Superior temporal gyrus (tissue), 1 donor: ENCODE data around the gene NLRX1.
"Not testable (repeated sequence)": the region's sequence is repeated elsewhere in the genome, so short reads cannot be mapped to it uniquely, and the experiment has no call there.

Experiments
- DNase-seq: peaks from one replicate; pipeline ENCODE4 v3.0.0-alpha.2; 2016; ENCODE audit errors: extremely low spot score

The NLRX1 gene

DNA sequence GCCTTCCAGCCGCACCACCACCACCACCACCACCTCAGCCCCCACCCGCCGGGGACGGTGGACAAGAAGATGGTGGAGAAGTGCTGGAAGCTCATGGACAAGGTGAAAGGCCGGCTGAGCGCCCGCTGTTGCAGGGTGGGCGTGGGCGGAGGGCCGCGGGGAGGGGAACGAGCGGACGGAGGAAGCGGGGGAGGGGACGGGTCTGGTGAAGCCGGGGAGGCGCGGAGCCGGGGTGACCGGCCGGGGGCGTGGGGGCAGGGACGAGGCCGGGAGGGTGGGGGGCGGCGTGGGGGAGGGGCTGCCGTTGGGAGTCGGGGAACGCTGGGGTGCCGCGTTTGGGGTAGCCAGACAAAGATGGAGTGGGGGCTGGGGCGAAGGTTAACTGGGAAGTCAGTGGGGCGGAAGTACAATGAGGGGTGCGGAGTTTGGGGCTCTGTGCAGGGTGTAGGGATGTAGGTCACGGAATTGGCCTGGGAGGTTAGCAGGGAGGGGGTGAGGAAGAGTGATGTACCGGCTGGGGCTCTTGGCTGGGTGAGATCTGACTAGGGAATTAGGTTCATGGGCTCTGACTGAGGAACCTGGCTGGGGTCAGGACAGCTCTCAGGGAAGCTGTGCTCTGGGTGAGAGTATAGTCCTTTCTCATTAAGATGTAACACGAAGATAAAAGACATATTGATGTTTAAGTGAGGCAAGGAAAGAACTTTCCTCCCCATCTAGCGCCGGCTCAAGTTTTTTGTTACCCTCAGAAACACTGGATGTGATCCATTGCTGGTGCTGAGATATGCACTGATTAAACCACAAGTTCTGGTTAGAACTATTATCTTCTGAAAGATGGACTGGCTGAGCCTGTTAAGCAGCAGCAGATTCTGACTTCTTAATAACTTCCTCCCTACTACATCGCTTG, 38.2 kb downstream of the NLRX1 start:
- peak; percentile 35 for DNase-seq

DNA sequence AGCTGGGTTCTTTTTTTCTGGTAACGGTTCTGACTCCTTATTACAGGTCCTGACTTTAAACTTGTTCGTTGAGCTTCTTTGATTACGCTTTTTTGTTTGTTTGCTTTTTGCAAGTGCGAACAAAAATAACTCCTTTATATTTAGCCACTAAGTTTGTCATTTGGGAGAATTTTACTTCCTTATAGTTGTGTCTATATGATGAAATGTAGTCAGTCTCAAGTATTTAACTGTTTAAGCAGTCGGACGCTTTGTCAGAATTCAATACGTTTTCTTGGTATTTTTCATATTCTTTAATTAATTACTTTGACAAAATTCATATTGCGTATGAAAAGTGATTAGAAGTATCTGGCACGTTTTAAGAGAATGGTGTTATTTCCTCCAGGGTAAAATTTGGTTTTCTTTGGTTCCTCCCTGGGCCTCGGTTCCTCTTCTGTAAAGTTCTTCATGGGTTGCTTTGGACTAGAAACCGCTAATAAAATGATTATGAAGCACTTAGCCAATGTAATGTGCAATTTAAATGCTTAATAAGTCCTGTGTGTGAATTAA, 39.0 kb downstream of the NLRX1 start:
- no peak for DNase-seq

GRCh38 chr11:119209186-119209585, 40.7 kb downstream of the NLRX1 start:
- no peak for DNase-seq

GRCh38 chr11:119210050-119210449, 41.5 kb downstream of the NLRX1 start:
- no peak for DNase-seq

DNA sequence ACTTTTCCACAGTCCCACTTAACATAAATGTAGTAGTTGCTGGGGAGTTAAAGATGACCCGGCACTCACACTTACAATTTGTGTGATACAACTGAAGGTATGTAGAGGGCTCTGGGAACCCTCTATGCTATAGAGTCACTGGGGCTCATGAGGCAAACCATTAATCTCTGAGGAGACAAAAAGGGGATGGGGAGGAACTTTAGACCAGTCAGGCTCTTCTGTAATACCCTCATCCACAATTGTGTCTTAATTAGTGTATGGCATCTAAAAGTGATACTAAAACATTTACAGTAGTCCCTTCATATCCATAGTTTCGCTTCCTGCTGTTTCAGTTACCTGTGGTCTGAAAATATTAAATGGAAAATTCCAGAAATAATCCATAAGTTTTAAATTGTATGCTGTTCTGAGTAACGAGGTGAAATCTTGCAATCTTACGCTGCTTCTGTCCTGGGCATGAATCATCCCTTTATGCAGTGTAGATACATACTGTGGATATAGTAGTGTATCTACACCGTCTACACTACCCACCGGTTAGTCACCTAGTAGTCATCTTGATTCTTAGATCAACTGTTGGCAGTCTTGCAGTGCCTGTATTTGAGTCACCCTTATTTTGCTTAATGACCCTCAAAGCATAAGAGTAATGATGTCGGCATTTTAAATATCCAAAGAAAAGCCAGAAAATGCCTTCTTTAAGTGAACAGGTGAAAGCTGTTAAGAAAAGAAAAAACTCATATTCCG, 49.8 kb downstream of the NLRX1 start:
- DNase-seq: no peak

DNA sequence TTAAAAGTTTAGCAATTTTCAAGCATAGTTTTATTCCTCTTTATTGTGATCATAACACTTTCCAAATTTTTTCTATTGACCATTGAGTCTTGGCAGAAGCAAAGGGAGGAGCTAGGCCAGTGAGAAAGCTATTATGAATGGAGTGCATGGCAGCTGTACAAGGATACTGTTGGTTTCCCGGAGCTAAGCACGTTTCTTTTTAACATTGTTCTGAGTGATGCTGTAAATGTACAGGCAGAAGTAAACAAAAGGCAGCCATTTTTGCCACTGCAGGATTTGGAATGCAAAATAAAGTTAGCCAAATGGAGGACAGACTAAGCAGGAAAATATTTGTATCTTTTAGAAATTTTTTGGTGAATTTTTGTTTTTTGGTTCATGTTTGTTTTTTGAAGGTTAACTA, 53.8 kb downstream of the NLRX1 start:
- DNase-seq: peak; percentile 71

GRCh38 chr11:119222891-119223290, 54.4 kb downstream of the NLRX1 start:
- DNase-seq: no peak

DNA sequence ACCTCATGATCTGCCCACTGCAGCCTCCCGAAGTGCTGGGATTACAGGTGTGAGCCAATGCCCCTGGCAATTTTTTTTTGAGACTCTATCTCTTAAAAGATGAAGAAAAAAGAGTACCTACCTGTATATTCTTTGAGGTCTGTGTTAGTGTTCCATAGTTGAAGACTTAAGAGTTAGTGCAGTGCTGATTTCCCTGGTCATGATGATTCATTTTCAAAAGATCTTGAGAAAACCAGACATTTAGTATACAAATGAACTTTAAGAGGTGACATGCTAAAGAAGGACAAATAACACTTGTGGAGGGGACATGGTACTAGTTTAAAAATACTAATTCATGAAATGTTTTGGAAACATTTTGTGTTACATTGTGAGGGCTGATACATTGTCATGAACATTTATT, 55.3 kb downstream of the NLRX1 start:
- DNase-seq: no peak

- not testable (repeated sequence) for DNase-seq
These were observed 60.2 kb downstream of the NLRX1 start for GRCh38 chr11:119228535-119229287.

DNA sequence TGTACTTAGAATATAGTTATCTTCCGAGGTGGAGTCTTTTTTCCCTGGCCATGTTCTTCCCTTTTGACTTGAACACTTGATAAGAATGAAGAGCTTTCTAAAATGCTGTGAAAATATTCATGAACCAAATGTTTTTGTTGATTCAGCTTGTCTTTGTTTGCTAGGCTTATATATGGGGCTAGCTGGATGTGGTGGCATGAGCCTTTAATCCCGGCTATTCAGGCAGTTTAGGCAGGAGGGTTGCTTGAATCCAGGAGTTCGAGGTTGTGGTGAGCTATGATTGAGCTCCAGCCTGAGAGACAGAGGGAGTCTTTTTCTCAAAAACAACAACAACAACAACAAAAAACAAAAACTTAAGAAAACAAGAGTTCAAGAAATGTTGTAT, 60.8 kb downstream of the NLRX1 start:
- DNase-seq: no peak

GRCh38 chr11:119229741-119230140, 61.2 kb downstream of the NLRX1 start:
- no peak for DNase-seq
